SK-N-SH (cell line): ENCODE data around the gene IFT122. TPM values are rescaled to one million over a fixed set of nuclear protein-coding genes. Genes with fewer than 3 reads are reported as not detected.
"Not testable (repeated sequence)": the region's sequence is repeated elsewhere in the genome, so short reads cannot be mapped to it uniquely, and the experiment has no call there.

Experiments
- CTCF ChIA-PET: fragments of 300-600, 350-600 bp; formaldehyde crosslinking; extraction: SDS; loops from one replicate; lab custom pipeline; 2021; lab: Yijun Ruan, JAX
- POLR2A ChIA-PET: fragments of 350-600 bp; sonication (Branson Sonifier 250); formaldehyde crosslinking; extraction: SDS; loops from one replicate; lab custom pipeline; 2020; ENCODE audit warnings: antibody characterized with exemption, inconsistent platforms; lab: Yijun Ruan, JAX
- DNase-seq: peaks from one replicate; pipeline ENCODE4 v3.0.0; 2012
- H2AFZ ChIP-seq: fragments of 200-600 bp; sonication (generic); 2 replicates; pipeline ENCODE4 v1.8.1; 2016; ENCODE audit warnings: antibody characterized with exemption, mild to moderate bottlenecking, low read depth
- H3F3A ChIP-seq: fragments of 200-600 bp; sonication (generic); replicated peaks from 2 replicates; pipeline ENCODE3; 2016; ENCODE audit warnings: antibody characterized with exemption, mild to moderate bottlenecking; ENCODE audit not compliant: insufficient read depth
- H3K27ac ChIP-seq, 2 experiments: fragments of 200-500 bp in 1 of 2; fragments of 200-600 bp in 1 of 2; sonication (Bioruptor generic) in 1 of 2; sonication (generic), shearing (Covaris generic) in 1 of 2; 2 replicates each; pipeline versions ENCODE4 v1.5.1 to v1.6.1; 2014 to 2016; ENCODE audit warnings: low read depth in 2 of 2, inconsistent platforms in 1 of 2, low read length in 1 of 2, mild to moderate bottlenecking in 1 of 2, mixed read lengths in 1 of 2
- H3K27me3 ChIP-seq: fragments of 200-600 bp; sonication (generic), shearing (Covaris generic); 2 replicates; pipeline ENCODE4 v1.6.1; 2016; ENCODE audit warnings: mixed run types; ENCODE audit not compliant: insufficient read depth
- H3K36me3 ChIP-seq, 2 experiments: fragments of 200-500 bp in 1 of 2; fragments of 200-600 bp in 1 of 2; sonication (Bioruptor generic) in 1 of 2; sonication (generic) in 1 of 2; replicated peaks in 1 of 2; 2 replicates each; pipeline versions ENCODE3 to v1.5.1; 2014 to 2016; ENCODE audit warnings: low read length in 1 of 2, mild to moderate bottlenecking in 1 of 2; ENCODE audit not compliant: insufficient read depth in 2 of 2, control insufficient read depth in 1 of 2
- H3K4me1 ChIP-seq, 2 experiments: fragments of 200-500 bp in 1 of 2; fragments of 200-600 bp in 1 of 2; sonication (Bioruptor generic) in 1 of 2; sonication (generic), shearing (Covaris generic) in 1 of 2; 2 replicates each; pipeline versions ENCODE4 v1.5.1 to v1.6.1; 2014 to 2016; ENCODE audit warnings: low read depth in 1 of 2, low read length in 1 of 2, mixed run types in 1 of 2; ENCODE audit not compliant: insufficient read depth in 2 of 2, control insufficient read depth in 1 of 2
- H3K4me2 ChIP-seq: fragments of 200-600 bp; sonication (generic), shearing (Covaris generic); 2 replicates; pipeline ENCODE4 v1.6.1; 2017; ENCODE audit warnings: mixed run types
- H3K4me3 ChIP-seq, 2 experiments: fragments of 200-500 bp in 1 of 2; fragments of 200-600 bp in 1 of 2; sonication (Bioruptor generic) in 1 of 2; sonication (generic), shearing (Covaris generic) in 1 of 2; 2 replicates each; pipeline versions ENCODE4 v1.5.1 to v1.8.1; 2014 to 2016; ENCODE audit warnings: low read depth in 2 of 2, inconsistent platforms in 1 of 2, low read length in 1 of 2, mild to moderate bottlenecking in 1 of 2, mixed read lengths in 1 of 2, moderate library complexity in 1 of 2
- H3K79me2 ChIP-seq: fragments of 200-600 bp; sonication (generic); 2 replicates; pipeline ENCODE4 v1.8.1; 2017; ENCODE audit warnings: mild to moderate bottlenecking; ENCODE audit not compliant: insufficient read depth
- H3K9ac ChIP-seq: fragments of 200-600 bp; sonication (generic); 2 replicates; pipeline ENCODE4 v1.6.1; 2017; ENCODE audit warnings: mixed run types
- H3K9me2 ChIP-seq: fragments of 200-600 bp; sonication (generic); 2 replicates; pipeline ENCODE4 v1.6.1; 2017; ENCODE audit warnings: mixed run types
- H3K9me3 ChIP-seq: fragments of 200-600 bp; sonication (generic); 2 replicates; pipeline ENCODE4 v1.6.1; 2017; ENCODE audit warnings: mixed run types, mild to moderate bottlenecking, moderate library complexity
- H4K20me1 ChIP-seq: fragments of 200-600 bp; sonication (generic); 2 replicates; pipeline ENCODE4 v1.6.1; 2017; ENCODE audit warnings: mild to moderate bottlenecking, mixed run types; ENCODE audit not compliant: insufficient read depth
- MAX ChIP-seq: IDR thresholded peaks from 2 replicates; pipeline ENCODE4 v1.4.0; 2012; ENCODE audit warnings: low read depth
- MEF2A ChIP-seq: IDR thresholded peaks from 2 replicates; pipeline ENCODE4 v1.4.0; 2012; ENCODE audit warnings: low read depth, borderline replicate concordance
- WGBS: methylation state at CpG from one replicate; pipeline ENCODE4 v1.1.6; 2017; ENCODE audit warnings: low lambda C conversion rate; 5-methylcytosine and 5-hydroxymethylcytosine counted together
- polyA plus RNA-seq, 3 experiments: library from polyadenylated mRNA; depleted of rRNA; stranded (reverse); fragments of >200 nt; gene quantifications; 2 replicates each; pipeline ENCODE4 v1.2.3, GENCODE V29; 2012

IFT122 gene
- polyA plus RNA-seq, 1 of the 3 experiments (the other 2 are of a cell fraction) = 20.1 TPM

GRCh38 chr3:129391583-129391982 is 48.4 kb upstream of the IFT122 start:
- DNase-seq, POLR2A ChIA-PET, CTCF ChIA-PET, H2AFZ ChIP-seq, H3K4me2 ChIP-seq, H3K9me3 ChIP-seq, H3F3A ChIP-seq, H3K4me3 ChIP-seq, H3K27me3 ChIP-seq, H3K9me2 ChIP-seq, H3K4me1 ChIP-seq, H3K9ac ChIP-seq, H3K27ac ChIP-seq: not testable (repeated sequence)
- Histone ChIP-seq H4K20me1 (peaks cover 20% of the 10 kb centered on the region), H3K36me3 (peaks cover 21 to 43% of the 10 kb centered on the region in 2 experiments), H3K79me2 (peaks cover 22% of the 10 kb centered on the region)
- WGBS = 88% methylated on average over 2 of the region's 4 CpGs

GRCh38 chr3:129392106-129392887 is 47.7 kb upstream of the IFT122 start:
- H2AFZ ChIP-seq, H3K4me3 ChIP-seq, POLR2A ChIA-PET, H3K9me2 ChIP-seq, H3K27me3 ChIP-seq, H3K4me1 ChIP-seq, H3K9me3 ChIP-seq, CTCF ChIA-PET, H3F3A ChIP-seq, H3K4me2 ChIP-seq, H3K9ac ChIP-seq, DNase-seq, H3K27ac ChIP-seq: not testable (repeated sequence)
- peaks cover 17 to 40% of the 10 kb centered on the region in 2 experiments for H3K36me3 ChIP-seq
- H4K20me1 ChIP-seq = peaks cover 26% of the 10 kb centered on the region
- H3K79me2 ChIP-seq = peaks cover 30% of the 10 kb centered on the region
- 77% methylated on average over 6 of the region's 8 CpGs for WGBS

GRCh38 chr3:129393271-129393670 is 46.8 kb upstream of the IFT122 start:
- 96% methylated on average over 6 of the region's 6 CpGs for WGBS

GRCh38 chr3:129393760-129394564 is 46.1 kb upstream of the IFT122 start:
- H3K9me2 ChIP-seq, H3K4me2 ChIP-seq, H3F3A ChIP-seq, POLR2A ChIA-PET, DNase-seq, H3K27me3 ChIP-seq, H3K27ac ChIP-seq, H3K9me3 ChIP-seq, H3K9ac ChIP-seq, H2AFZ ChIP-seq, CTCF ChIA-PET, H3K4me3 ChIP-seq: not testable (repeated sequence)
- peaks cover 46% of the 10 kb centered on the region for H3K79me2 ChIP-seq
- H3K4me1 ChIP-seq = peaks cover 5 to 10% of the 10 kb centered on the region in 2 experiments; a peak in 1 of 4 replicates
- WGBS = 94% methylated on average over 6 of the region's 17 CpGs
- H4K20me1 ChIP-seq = peaks cover 38% of the 10 kb centered on the region
- H3K36me3 ChIP-seq = peaks cover 12 to 33% of the 10 kb centered on the region in 2 experiments

More at GRCh38 chr3:129393271-129393670, 46.8 kb upstream of the IFT122 start:
- POLR2A ChIA-PET = no interaction called here
- Histone ChIP-seq H2AFZ (no peak overlapping the region), H3K27ac (no peak overlapping the region), H3K4me1 (peaks cover 4 to 8% of the 10 kb centered on the region in 2 experiments; a peak in 1 of 4 replicates), H3K9me2 (no peaks in the 10 kb centered on the region), H3K4me2 (no peak overlapping the region), H3K9ac (no peak overlapping the region), H3K9me3 (no peaks in the 10 kb centered on the region), H3K79me2 (peaks cover 39% of the 10 kb centered on the region), H3F3A (peaks cover 2% of the 10 kb centered on the region), H3K4me3 (no peak overlapping the region), H3K36me3 (peaks cover 12 to 33% of the 10 kb centered on the region in 2 experiments), H3K27me3 (no peaks in the 10 kb centered on the region), H4K20me1 (peaks cover 36% of the 10 kb centered on the region)
- no peak for DNase-seq
- TF ChIP-seq MEF2A (no peak), MAX (no peak)
- CTCF ChIA-PET = no interaction called here
